Uterus (tissue), 4 donors: Measurements from ENCODE around the gene GNG5. TPM values are rescaled to one million over a fixed set of nuclear protein-coding genes. Genes with fewer than 3 reads are reported as not detected.

ENCODE experiments used
- DNase-seq, 2 donors: peaks; one replicate each; pipeline ENCODE4 v3.0.0-alpha.2; 2019 to 2020
- H3K27ac ChIP-seq, 2 donors: fragments of 200-600 bp; sonication (generic); 1 replicate in 1 of 2; 2 replicates in 1 of 2; pipeline ENCODE4 v1.5.1; 2016 to 2018
- H3K27me3 ChIP-seq, 2 donors: fragments of 200-600 bp; sonication (generic); one replicate each; pipeline ENCODE4 v1.5.1; 2018 to 2019; ENCODE audit warnings: control low read depth in 1 of 2
- H3K36me3 ChIP-seq, 2 donors: fragments of 200-600 bp; sonication (generic); one replicate each; pipeline ENCODE4 v1.5.1; 2019; ENCODE audit warnings: control low read depth in 1 of 2
- H3K4me1 ChIP-seq, 2 donors: fragments of 200-600 bp; sonication (generic); one replicate each; pipeline ENCODE4 v1.5.1; 2018 to 2019; ENCODE audit warnings: control low read depth in 1 of 2
- H3K4me3 ChIP-seq, 2 donors: fragments of 200-600 bp; sonication (generic); 1 replicate in 1 of 2; 2 replicates in 1 of 2; pipeline ENCODE4 v1.5.1; 2018 to 2019; ENCODE audit warnings: mild to moderate bottlenecking in 1 of 2
- H3K9me3 ChIP-seq, 2 donors: fragments of 200-600 bp; sonication (generic); one replicate each; pipeline ENCODE4 v1.5.1; 2019; ENCODE audit warnings: control low read depth in 1 of 2
- CTCF ChIP-seq, 4 experiments: fragments of 200-600 bp in 2 of 4; fragments of 450-650 bp in 2 of 4; sonication (generic) in 2 of 4; IDR thresholded peaks; one replicate each; pipeline ENCODE4 v1.5.1; 2016 to 2019; ENCODE audit warnings: antibody characterized with exemption in 4 of 4, mild to moderate bottlenecking in 2 of 4, moderate library complexity in 1 of 4
- POLR2A ChIP-seq, 2 donors: fragments of 450-650 bp; IDR thresholded peaks; one replicate each; pipeline ENCODE4 v1.6.1; 2016; ENCODE audit warnings: antibody characterized with exemption in 2 of 2, mild to moderate bottlenecking in 1 of 2, moderate library complexity in 1 of 2
- intact Hi-C: fragments of 100-400 bp; cut with DNase I; formaldehyde crosslinking; loops from one replicate; pipeline ENCODE4 v1.15.1; 2023; ENCODE audit warnings: low total_unique reads
- total RNA-seq, 4 donors: library from RNA; depleted of rRNA in 3 of 4; stranded (reverse); fragments of >200 nt in 3 of 4; gene quantifications; one replicate each; pipeline versions ENCODE4 v1.1.0 to v1.2.4, GENCODE V29; 2014 to 2023
- donor health status: DM: yes; HTN: yes; CAD: no.

GNG5 gene
- total RNA-seq, 4 donors from 2014 or later, result 6.7 to 62.3 (median 29.1) TPM

DNA sequence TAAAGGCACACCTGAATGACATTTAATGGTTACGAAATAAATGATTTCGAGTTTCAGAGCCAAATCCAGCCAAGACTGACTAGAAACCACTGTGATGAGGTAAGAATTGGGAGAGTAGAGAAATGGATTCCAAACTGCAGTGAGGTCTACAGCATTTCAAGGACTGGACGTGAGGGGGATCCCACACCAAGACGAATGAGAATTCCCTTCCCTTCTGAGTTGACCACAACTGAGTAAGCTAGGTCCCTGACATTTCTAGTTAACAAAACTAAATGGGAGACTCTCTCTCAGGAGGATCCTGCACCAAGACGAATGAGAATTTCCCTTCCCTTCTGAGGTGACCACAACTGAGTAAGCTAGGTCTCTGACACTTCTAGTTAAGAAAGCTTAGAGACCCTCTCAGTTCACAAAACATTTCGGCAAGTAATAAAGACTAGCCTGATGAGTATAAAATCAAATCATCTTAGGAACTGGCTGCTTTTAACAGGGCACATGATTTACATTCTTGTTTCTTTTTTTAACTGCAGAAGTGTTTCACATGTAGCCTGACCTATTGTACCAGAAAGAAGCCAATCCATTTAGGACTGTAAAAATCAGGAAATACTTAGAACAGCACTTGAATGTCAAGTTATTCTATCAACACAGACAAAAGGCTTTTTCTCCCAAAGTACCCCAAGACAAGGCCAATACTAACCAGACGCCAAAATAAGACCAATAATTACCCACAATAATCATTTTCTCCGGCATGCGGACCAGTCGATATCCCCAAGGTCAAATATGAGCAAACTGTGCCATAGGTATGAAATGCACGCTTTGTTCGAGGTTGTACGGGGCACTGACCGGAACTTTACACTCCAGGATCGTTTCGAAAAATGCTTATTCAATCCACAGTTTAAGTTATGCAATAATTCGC, 1.5 kb downstream of the GNG5 start:
- DNase-seq, result no peak
- Histone ChIP-seq H3K36me3 (no peaks in the 10 kb centered on the region), H3K9me3 (peaks cover 0 to 4% of the 10 kb centered on the region in 2 donors), H3K27me3 (no peaks in the 10 kb centered on the region), H3K4me1 (peaks cover 6 to 9% of the 10 kb centered on the region in 2 donors), H3K4me3 (peak overlapping the region; percentile 85 to 86), H3K27ac (peak overlapping the region; percentile 98)
- no peak for TF ChIP-seq POLR2A (IDR thresholded peaks at IDR 0.05)
- no peak for TF ChIP-seq CTCF (IDR thresholded peaks at IDR 0.05)
- intact Hi-C loops, result no loop called here

DNA sequence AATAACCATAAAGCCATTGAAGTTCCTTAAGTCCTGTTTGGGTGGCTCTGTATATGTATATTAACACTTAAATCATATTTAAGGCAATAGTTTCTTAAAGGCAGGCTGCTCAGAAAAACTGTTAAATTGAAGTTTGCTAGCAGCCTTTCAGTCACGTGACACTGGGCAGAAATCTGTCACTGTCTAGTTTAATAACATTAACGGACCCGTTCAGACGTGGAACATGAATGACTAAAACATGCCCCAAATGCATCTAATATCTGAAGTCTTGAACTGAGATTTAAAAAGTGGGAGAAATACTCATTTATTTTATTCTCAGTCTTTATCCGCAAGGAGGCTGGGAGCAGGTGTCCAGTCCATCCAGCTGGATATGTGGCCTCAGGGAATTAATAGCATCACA, 3.5 kb downstream of the GNG5 start:
- Histone ChIP-seq H3K27me3 (no peaks in the 10 kb centered on the region), H3K4me1 (peaks cover 6 to 9% of the 10 kb centered on the region in 2 donors), H3K9me3 (no peaks in the 10 kb centered on the region), H3K4me3 (no peak overlapping the region), H3K36me3 (no peaks in the 10 kb centered on the region), H3K27ac (no peak overlapping the region)
- TF ChIP-seq POLR2A (IDR thresholded peaks at IDR 0.05) (no peak), CTCF (IDR thresholded peaks at IDR 0.05) (no peak)
- DNase-seq, result no peak
- intact Hi-C loops, result no loop called here

- Histone ChIP-seq H3K27ac (no peak overlapping the region), H3K27me3 (no peaks in the 10 kb centered on the region), H3K9me3 (no peaks in the 10 kb centered on the region), H3K36me3 (no peaks in the 10 kb centered on the region), H3K4me3 (no peak overlapping the region), H3K4me1 (no peaks in the 10 kb centered on the region)
- no peak for DNase-seq
- no peak for TF ChIP-seq POLR2A (IDR thresholded peaks at IDR 0.05)
- no peak for TF ChIP-seq CTCF (IDR thresholded peaks at IDR 0.05)
- intact Hi-C loops, result no loop called here
Measured at GRCh38 chr1:84497631-84498275, 8.6 kb downstream of the GNG5 start.

DNA sequence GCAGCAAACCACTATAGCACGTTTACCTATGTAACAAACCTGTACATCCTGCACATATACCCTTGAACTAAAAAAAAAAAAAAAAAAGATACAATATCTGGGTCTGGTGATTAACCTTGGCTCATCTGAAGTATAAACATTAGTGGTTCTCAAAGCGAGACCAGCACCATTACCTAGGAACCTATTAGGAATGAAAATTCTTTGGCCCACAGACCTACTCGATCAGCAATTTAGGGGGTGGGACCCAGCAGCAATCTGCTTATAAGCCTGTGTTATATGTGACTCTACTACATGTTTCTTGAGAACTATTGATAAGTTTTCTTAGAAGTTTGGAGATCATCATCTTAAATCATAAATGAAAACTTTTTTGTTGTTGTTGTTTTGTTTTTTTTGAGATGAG, 9.9 kb downstream of the GNG5 start:
- Histone ChIP-seq H3K9me3 (no peaks in the 10 kb centered on the region), H3K4me1 (no peaks in the 10 kb centered on the region), H3K36me3 (no peaks in the 10 kb centered on the region), H3K4me3 (no peak overlapping the region), H3K27me3 (no peaks in the 10 kb centered on the region), H3K27ac (no peak overlapping the region)
- TF ChIP-seq CTCF (IDR thresholded peaks at IDR 0.05) (no peak), POLR2A (IDR thresholded peaks at IDR 0.05) (no peak)
- DNase-seq, result no peak
- intact Hi-C loops, result no loop called here

- TF ChIP-seq CTCF (IDR thresholded peaks at IDR 0.05), result no peak
- TF ChIP-seq POLR2A (IDR thresholded peaks at IDR 0.05), result no peak
- Histone ChIP-seq H3K27me3 (no peaks in the 10 kb centered on the region), H3K4me3 (no peak overlapping the region), H3K4me1 (no peaks in the 10 kb centered on the region), H3K36me3 (peaks cover 0 to 2% of the 10 kb centered on the region in 2 donors), H3K27ac (no peak overlapping the region), H3K9me3 (no peaks in the 10 kb centered on the region)
- DNase-seq, result no peak
- intact Hi-C loops, result no loop called here
Measured at GRCh38 chr1:84493747-84494146, 12.6 kb downstream of the GNG5 start.
